Measurements from ENCODE around the gene BRD3OS. TPM values are rescaled to one million over a fixed set of nuclear protein-coding genes. Genes with fewer than 3 reads are reported as not detected.

The BRD3OS gene
- total RNA-seq, 1 donor from 2014 or later, result 14.3 TPM

DNA sequence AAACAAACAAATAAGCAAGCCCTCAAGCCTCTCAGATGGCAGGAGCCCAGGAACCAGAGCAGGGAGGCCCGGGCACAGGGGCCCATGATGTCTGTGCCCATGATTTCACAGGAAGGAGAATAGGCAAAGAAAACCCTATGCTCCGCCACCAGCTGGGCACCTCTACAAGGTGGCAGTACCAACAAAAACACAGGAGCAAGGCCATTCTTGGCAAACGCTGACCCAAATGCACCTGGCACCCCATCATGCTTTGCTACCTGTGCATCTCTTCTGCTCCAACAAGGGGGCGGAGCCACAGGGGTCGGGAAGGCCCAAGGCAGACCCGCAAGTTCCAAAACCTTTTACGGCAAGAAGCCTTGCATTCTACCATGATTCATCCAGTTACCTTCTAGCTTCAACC, 39.4 kb downstream of the BRD3OS start:
- TF ChIP-seq, protein P1, sequence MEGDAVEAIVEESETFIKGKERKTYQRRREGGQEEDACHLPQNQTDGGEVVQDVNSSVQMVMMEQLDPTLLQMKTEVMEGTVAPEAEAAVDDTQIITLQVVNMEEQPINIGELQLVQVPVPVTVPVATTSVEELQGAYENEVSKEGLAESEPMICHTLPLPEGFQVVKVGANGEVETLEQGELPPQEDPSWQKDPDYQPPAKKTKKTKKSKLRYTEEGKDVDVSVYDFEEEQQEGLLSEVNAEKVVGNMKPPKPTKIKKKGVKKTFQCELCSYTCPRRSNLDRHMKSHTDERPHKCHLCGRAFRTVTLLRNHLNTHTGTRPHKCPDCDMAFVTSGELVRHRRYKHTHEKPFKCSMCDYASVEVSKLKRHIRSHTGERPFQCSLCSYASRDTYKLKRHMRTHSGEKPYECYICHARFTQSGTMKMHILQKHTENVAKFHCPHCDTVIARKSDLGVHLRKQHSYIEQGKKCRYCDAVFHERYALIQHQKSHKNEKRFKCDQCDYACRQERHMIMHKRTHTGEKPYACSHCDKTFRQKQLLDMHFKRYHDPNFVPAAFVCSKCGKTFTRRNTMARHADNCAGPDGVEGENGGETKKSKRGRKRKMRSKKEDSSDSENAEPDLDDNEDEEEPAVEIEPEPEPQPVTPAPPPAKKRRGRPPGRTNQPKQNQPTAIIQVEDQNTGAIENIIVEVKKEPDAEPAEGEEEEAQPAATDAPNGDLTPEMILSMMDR (IDR thresholded peaks at IDR 0.05; ENCODE audit: unreplicated experiment), result no peak
- Mint-ChIP-seq H3K27me3 (ENCODE audit: low read depth) (peaks cover 11% of the 10 kb centered on the region), H3K27ac (peak overlapping the region; percentile 50), H3K4me3 (peak overlapping the region; percentile 40), H3K9me3 (no peaks in the 10 kb centered on the region), H3K4me1 (peaks cover 41% of the 10 kb centered on the region), H3K36me3 (peaks cover 3% of the 10 kb centered on the region)
- no peak for DNase-seq (ENCODE audit: low spot score in 2 of 2, unreplicated experiment in 2 of 2)

DNA sequence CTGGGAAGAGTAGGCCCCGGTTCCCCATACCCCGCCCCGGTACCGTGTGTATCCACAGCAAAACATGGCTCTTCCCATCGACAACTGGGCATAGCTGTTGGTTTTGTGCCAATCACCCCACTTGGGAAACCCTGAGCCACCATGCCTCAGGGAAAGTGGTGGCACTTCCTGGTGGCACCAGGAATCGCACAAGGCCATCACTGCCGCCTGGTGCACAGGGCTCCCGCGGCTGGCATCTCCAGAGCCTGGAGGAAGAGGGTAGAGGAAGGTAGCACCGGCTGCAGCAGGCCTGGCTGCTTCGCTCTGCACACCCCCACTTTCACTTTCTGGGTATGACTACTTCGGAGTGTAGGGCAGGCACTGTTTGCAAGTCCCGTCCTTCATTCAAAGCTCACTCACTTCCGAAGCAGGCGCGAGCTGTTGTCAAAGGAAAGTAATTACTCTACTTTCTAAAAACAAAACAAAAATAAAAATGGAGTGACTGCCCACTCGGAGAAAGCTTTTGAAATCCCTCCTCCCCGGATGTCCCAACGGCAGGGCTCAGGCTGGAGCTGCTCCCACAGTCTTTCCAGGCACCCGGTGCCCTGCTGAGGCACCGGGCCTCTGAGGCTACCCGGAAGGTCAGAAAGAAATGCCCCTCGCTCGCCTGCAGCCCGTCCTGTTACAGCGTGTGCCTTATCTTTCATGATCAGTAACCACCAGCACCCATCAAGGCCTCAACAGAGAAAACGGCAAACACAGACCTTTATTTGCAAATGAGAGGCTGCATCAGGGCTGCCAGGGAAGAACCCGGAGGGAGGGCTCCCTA, 40.5 kb downstream of the BRD3OS start:
- TF ChIP-seq, protein P1 (IDR thresholded peaks at IDR 0.05; ENCODE audit: unreplicated experiment), result no peak
- H3K27ac Mint-ChIP-seq, result peak overlapping the region; percentile 95
- peak overlapping the region; percentile 85 for H3K4me3 Mint-ChIP-seq
- no peaks in the 10 kb centered on the region for H3K9me3 Mint-ChIP-seq
- H3K27me3 Mint-ChIP-seq (ENCODE audit: low read depth), result peaks cover 20% of the 10 kb centered on the region
- H3K4me1 Mint-ChIP-seq, result peaks cover 41% of the 10 kb centered on the region
- peaks cover 3% of the 10 kb centered on the region for H3K36me3 Mint-ChIP-seq
- no peak for DNase-seq (ENCODE audit: low spot score in 2 of 2, unreplicated experiment in 2 of 2)

DNA sequence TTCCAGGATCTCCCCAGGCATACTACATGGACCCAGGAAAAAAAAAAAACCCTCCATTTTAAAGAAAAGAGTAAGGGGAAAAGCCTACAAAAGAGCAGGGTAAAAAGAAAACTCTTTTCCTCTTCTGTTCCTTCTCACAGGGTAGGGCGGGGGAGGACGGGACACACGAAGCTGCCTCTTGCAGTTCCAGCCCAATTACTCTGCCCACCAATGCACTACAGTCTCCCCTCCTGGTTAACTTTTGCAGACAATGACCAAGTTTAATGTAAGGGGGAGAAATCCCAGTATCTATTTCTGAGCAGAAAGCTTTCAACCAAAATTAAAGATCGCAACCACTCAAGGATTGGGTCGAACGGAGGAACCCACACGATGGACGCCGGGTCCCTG, 41.2 kb downstream of the BRD3OS start:
- H3K4me1 Mint-ChIP-seq, result peaks cover 40% of the 10 kb centered on the region
- peak overlapping the region; percentile 85 for H3K4me3 Mint-ChIP-seq
- H3K36me3 Mint-ChIP-seq, result peaks cover 3% of the 10 kb centered on the region
- no peaks in the 10 kb centered on the region for H3K9me3 Mint-ChIP-seq
- H3K27ac Mint-ChIP-seq, result peak overlapping the region; percentile 95
- TF ChIP-seq, protein P1 (IDR thresholded peaks at IDR 0.05; ENCODE audit: unreplicated experiment), result no peak
- no peak for DNase-seq (ENCODE audit: low spot score in 2 of 2, unreplicated experiment in 2 of 2)
- peaks cover 25% of the 10 kb centered on the region for H3K27me3 Mint-ChIP-seq (ENCODE audit: low read depth)

DNA sequence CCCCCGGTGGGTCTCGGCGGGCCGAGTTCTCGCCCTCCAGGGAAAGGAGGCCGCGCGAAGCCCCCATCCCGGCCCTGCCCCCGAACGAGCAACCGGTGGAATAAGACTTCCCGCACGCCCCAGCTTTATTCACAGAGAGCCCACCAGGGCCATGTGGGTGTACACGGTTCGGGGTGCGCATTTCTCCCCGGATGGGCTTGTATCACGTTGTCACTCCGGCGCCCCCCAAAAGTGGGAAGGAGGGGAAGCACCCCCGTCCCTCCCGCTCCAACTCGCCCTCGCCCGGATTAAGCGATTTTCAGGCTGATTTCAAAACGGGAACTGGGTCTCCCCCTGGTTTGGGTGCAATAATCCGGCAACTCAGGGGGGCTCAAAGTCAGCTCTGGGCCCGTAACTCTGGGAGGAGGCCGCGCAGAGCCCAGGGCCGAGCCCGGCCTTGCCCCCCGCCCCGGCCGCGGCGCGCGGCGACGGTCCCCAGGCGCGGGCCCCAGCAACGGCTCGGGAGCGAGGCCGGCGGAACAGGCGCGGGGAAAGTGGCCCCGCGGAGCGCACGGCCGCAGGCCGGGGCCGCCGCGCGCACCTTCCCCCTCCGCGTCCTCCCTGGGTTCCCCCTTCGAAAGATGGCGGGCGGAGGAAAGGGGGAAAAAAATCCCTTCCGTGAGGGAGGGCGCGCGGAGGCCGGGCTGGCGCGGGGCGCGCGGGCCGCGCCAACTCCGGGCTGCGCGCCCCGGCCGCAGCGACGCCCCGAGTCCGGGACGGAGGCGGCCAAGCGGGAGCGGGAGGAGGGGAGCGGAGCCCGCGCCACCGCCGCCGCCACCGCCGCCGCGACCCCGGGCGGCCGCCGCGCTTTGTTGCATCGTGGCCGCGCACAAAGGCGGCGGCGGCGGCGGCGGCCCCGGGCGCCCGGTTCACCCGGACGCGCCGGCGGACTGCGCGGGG, 41.9 kb downstream of the BRD3OS start:
- peaks cover 3% of the 10 kb centered on the region for H3K36me3 Mint-ChIP-seq
- peaks cover 26% of the 10 kb centered on the region for H3K27me3 Mint-ChIP-seq (ENCODE audit: low read depth)
- peaks cover 36% of the 10 kb centered on the region for H3K4me1 Mint-ChIP-seq
- peak overlapping the region; percentile 85 for H3K4me3 Mint-ChIP-seq
- peak in 1 of 2 experiments; percentile 67 for DNase-seq (ENCODE audit: low spot score in 2 of 2, unreplicated experiment in 2 of 2)
- TF ChIP-seq, protein P1 (IDR thresholded peaks at IDR 0.05; ENCODE audit: unreplicated experiment), result no peak
- H3K9me3 Mint-ChIP-seq, result no peaks in the 10 kb centered on the region
- H3K27ac Mint-ChIP-seq, result peak overlapping the region; percentile 95

DNA sequence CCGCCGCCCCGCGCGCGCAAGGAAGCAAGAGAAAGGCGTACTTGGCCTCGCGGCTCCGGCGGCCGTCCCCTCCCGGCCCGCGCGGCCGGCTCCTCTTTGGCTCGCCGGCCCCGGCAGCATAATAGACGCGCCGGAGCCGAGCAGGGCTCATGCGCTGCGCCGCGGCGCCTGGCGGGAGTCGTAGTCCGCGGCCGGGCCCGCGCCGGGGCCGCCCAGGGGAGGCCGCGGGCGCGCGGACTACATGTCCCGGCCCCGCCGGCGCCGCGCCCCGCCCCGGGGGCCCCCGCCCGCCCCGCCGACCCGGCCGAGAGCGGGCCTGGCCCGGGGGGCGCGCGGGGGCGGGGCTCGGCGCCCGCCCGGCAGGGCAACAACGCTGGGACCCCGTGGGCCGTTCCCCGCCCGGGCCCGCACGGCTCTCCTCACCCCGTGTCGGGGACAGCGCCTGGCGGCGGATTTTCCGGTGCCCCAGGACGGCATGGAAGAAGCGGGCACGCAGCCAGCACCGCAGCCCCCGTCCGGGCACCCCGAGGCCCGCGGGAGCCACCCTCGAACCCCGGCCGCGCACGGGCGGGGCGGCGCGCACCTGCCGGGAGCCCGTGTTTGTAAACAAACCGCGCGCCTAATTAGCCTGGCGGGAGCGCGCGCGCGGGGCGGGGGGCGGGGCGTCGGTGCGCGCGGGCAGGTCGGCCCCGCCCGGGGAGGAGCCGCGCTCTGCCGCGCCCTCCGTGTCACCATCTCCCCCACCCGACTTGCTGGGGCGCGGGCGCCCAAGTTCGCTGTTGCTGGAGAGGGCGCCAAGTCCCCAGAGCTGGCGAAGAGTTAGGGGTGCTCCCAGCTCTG, 42.8 kb downstream of the BRD3OS start, which contains the start of gene BRD3:
BRD3 (minus strand) TSS at position 123 of the 840 bp plus-strand sequence. CDS start 14,549 bp downstream, outside the sequence.
- H3K36me3 Mint-ChIP-seq, result peaks cover 3% of the 10 kb centered on the region
- TF ChIP-seq, protein P1 (IDR thresholded peaks at IDR 0.05; ENCODE audit: unreplicated experiment), result no peak
- H3K27me3 Mint-ChIP-seq (ENCODE audit: low read depth), result peaks cover 27% of the 10 kb centered on the region
- H3K27ac Mint-ChIP-seq, result peak within 1 kb of the TSS; percentile 95
- H3K9me3 Mint-ChIP-seq, result no peaks in the 10 kb centered on the region
- peaks cover 27% of the 10 kb centered on the region for H3K4me1 Mint-ChIP-seq
- peak within 1 kb of the TSS; percentile 85 for H3K4me3 Mint-ChIP-seq
- DNase-seq (ENCODE audit: low spot score in 2 of 2, unreplicated experiment in 2 of 2), result peak; percentile 81
